Dermis blood vessel endothelial cell (primary cell): ENCODE results near the gene NCR3LG1. TPM values are rescaled to one million over a fixed set of nuclear protein-coding genes. Genes with fewer than 3 reads are reported as not detected.
A peak's percentile ranks its signal among the peaks of the same experiment; 100 is the strongest.

ENCODE experiments used
- DNase-seq: peaks from one replicate; pipeline ENCODE4 v3.0.0; 2010
- total RNA-seq: library from RNA; depleted of rRNA; stranded (reverse); fragments of >200 nt; gene quantifications from 2 replicates; pipeline ENCODE4 v1.2.3, GENCODE V29; 2014

The NCR3LG1 gene
- total RNA-seq, 1 donor from 2014 or later, result 0.85 TPM

- no peak for DNase-seq
These were observed 44.0 kb downstream of the NCR3LG1 start for GRCh38 chr11:17395554-17395961.

- no peak for DNase-seq
These were observed 44.4 kb downstream of the NCR3LG1 start for GRCh38 chr11:17395978-17396377.

DNA sequence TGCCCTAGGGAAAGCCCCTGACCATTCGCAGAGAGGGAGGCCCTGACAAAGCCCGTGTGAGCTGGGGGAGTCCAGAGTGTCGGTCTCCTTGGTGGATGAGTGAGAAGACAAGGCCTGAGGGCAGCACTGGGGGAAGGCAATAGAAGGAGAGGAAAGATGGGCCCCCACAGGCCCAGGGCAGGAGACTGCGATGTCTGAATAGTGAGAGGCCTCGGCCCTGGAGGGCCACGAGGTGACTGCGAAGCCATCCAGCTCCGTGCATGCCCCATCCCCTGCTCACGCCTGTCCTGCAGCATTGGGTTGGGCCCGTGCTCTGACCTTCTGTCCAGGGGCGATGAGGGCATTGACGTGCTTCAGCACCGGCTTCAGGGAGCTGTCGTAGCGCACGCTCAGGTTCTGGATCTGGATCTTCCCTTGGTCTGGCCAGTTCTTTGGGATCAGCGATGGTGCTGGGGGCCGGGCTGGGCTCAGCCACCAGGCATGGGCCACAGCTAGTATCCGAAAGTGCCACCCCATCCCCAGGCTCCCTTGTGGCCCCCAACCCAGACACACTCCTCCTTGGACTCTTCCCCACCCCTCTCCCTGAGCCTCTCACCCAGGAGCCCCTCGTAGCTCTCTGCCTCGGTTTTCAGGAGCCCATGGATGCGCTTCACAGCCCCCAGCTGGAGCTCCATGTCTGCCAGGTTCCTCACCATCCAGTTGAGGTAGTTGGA, 45.2 kb downstream of the NCR3LG1 start:
- DNase-seq, result no peak

GRCh38 chr11:17397311-17398002, 45.9 kb downstream of the NCR3LG1 start:
- DNase-seq, result no peak

DNA sequence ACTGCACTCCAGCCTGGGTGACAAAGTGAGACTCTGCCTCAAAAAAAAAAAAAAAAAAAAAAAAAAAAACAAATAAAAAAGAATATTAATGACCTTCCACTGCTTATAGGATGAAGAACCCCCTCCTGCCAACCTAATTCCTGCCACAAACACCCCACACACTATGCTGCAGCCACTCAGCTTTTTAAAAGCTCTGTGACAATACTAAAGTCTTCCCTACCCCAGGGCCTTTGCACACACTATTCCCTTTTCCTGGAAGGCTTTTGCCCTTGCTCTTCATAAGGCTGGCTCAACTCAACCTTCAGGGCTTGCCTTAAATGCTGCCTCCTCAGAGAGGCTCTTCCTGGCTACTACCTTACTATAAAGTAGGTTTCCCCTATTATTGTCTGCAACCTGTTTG, 47.6 kb downstream of the NCR3LG1 start:
- no peak for DNase-seq

- DNase-seq, result no peak
These were observed 48.6 kb downstream of the NCR3LG1 start for GRCh38 chr11:17400048-17400775.

DNA sequence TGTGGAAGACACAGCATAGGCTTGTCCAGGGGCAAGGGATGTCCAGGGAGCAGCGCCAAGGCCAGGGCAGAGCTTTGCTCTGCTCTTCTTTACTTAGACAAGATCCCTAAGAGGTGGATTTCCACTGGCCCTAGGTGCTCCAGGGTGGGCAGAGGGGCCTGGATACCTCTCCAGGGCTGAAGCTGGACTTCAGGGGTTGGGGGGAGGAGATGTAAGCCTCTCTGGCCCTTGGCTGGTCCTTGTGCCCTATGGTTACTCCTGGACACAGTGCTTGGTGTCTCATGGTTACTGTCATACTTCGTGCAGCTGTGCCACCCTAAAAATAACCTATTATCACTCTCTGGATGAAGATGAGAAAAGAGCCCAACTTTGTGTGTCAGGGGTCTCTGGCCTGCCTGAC, 49.7 kb downstream of the NCR3LG1 start:
- no peak for DNase-seq

DNA sequence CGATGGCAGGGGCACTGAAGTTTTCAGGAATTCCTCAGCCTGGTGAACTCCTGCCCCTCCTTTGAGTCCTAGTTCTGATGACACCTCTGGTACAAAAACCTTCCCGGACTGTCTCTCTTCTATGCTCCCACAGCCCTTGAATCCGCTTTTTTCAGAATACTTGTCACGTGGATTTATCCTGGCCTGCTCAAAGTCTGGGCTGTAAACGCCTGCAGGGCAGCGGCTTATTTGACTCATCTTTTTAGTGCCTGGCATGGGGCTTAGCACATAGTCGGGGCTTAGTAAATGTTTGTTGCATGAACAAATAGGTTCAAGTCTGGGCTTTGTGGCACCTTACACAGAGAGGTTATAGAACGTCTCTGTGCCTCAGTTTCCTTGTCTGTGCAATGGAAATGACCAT, 50.2 kb downstream of the NCR3LG1 start:
- no peak for DNase-seq

DNA sequence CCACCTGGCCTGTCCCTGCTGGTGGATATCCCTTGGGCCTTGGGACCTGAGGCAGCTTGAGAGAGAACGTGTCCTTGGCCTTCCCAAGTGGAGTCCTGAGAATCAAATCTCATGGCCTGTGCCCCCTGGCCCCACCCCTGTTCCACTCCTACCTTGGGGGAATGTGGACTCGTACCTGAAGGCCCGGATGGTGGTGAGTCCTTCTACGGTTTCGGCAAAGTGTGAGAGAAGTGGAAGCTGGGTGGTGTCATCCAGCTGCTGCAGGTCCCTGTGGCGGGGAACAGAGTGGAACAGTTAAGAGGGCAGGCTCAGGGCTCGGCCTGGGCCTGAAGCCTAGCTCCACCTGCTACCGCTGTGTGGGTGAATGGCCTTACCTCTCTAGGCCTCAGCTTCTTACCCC, 50.9 kb downstream of the NCR3LG1 start:
- DNase-seq, result no peak

- no peak for DNase-seq
These were observed 52.6 kb downstream of the NCR3LG1 start for GRCh38 chr11:17403980-17404759.

GRCh38 chr11:17405232-17406005, 53.8 kb downstream of the NCR3LG1 start:
- peak; percentile 55 for DNase-seq

DNA sequence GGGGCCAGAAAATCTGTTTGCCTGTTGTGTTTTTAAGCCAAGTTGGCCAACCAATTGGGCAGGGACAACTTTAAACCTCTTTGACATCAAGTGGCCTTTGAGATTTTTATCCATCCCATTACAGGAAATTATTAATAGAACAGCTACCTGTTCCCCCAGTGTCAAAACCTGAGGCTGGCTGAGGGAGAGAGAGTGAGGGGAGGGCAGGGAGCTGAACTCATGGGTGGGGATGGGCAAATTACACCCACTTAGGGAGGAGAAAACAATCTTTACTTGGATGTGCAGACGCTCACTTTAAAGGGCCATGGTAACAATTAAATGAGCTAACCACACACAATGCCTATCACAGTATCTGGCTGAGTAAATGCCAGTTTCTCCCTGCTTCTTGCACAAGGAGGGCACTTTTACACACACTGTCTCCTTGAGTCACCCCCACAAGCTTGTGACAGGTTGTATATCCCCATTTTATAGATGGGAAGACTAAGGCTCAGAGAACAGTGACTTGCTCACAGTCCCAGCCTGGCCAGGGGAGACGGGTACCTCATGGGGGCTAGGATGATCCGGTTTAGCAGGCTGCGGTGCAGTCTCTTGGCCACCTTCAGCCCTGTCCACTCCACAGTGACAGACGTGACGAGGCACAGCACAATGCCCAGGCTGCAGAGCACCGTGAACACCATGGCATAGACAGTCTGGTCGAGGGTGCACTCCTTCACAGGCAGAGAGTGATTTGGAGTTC, 54.6 kb downstream of the NCR3LG1 start:
- no peak for DNase-seq

DNA sequence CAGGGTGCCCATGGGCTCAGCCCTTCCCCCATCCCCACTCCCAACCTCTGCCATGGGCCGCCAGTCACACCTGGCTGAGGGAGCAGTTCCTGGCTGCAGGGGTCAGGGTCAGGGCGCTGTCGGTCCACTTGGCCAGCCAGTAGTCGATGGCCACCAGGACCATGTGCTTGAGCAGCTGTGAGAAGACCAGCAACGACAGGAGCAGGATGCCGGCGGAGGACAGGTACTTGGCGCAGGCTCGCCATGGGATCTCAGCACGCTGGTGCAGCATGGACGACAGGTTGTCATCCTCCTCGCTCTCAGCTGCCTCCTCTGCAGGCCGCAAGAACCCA, 55.2 kb downstream of the NCR3LG1 start:
- DNase-seq, result no peak

DNA sequence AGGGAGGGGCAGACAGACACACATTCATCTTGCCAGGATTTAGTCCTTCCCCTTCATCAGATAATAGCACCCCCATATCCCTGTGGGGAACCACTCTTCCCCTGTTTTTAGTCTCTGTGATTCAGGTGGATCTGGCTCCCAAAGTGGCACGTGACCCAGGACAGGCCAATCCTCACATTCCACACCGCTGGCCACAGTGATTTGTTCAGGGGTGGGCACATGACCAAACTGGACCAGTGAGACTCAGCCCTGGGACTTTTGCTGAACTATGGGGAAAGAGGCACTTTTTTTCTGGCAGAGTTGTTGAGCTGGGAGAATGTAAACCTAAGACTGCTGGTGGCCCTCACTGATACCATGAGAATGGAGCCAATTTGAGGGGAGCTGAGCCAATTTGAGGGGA, 56.0 kb downstream of the NCR3LG1 start:
- no peak for DNase-seq

- DNase-seq, result no peak
These were observed 56.4 kb downstream of the NCR3LG1 start for GRCh38 chr11:17408026-17408425.

DNA sequence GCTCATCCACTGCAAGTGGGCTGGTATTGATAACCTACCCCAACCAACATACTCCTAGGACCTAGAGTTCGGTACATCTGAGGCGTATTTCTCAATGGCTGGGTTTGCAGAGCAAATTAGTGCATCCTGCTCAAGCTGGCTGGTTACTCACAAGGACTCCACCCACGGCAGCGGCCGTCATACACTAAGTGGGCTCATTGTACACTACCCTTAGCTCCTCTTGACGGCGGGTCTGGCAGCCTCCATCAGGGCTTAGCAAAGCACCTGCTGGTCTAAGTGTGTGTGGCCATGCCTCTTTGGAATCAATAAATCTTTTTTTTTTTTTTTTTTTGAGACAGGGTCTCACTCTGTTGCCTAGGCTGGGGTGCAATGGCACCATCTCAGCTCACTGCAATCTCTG, 57.0 kb downstream of the NCR3LG1 start:
- no peak for DNase-seq

- peak; percentile 69 for DNase-seq
These were observed 59.2 kb downstream of the NCR3LG1 start for GRCh38 chr11:17410606-17411379.

GRCh38 chr11:17411418-17411817, 59.8 kb downstream of the NCR3LG1 start:
- DNase-seq, result no peak

GRCh38 chr11:17412488-17413180, 61.0 kb downstream of the NCR3LG1 start:
- DNase-seq, result no peak
